ENCODE data around the gene CACHD1.

CACHD1 gene

GRCh38 chr1:64474133-64474532 is 4.2 kb downstream of the CACHD1 start:
- DNase-seq: no peak

- DNase-seq: no peak
Observed at GRCh38 chr1:64474665-64475439, 4.9 kb downstream of the CACHD1 start.

GRCh38 chr1:64476251-64476952 is 6.5 kb downstream of the CACHD1 start:
- DNase-seq: no peak

- no peak for DNase-seq
Observed at GRCh38 chr1:64478594-64479470, 8.9 kb downstream of the CACHD1 start.

- no peak for DNase-seq
Observed at GRCh38 chr1:64479874-64480273, 9.9 kb downstream of the CACHD1 start.

DNA sequence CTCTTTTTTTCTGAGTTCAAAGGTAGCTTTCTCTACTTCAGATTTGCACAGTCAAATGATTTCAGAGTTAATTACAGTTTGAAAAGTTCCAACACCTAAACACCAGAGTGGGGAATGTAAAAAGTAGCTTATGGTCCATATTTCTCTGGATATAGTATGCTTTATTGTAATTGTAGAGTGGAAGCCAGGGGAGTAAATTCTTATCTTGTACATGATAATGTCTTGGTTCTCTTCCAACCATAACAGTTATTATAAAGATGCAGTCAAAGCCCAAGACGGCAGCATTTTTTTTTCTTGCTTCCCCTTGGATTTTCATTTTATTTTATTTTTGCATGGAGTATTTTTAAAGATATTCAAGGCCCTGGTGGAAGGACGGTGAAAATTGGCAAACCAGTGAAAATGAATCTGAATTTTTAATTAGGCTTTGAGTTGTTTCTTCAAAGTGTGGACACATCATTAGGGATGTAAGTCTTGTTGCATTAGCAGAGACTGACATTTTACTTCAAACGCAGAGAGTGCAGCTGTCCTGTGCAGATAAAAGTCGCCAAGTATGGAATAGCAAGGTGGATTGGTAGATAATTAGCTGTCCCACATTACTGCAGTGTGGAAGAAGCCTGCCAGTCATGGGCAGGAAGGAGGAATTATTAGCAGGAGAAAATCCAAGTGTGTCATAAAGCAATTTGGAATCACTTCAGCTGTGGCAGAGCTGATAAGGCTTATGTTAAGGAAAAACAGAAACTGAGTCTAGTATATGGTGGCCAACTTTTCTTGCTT is 11.3 kb downstream of the CACHD1 start:
- no peak for DNase-seq

- no peak for DNase-seq
Observed at GRCh38 chr1:64482128-64482527, 12.2 kb downstream of the CACHD1 start.

- DNase-seq: no peak
Observed at GRCh38 chr1:64482720-64483119, 12.8 kb downstream of the CACHD1 start.

DNA sequence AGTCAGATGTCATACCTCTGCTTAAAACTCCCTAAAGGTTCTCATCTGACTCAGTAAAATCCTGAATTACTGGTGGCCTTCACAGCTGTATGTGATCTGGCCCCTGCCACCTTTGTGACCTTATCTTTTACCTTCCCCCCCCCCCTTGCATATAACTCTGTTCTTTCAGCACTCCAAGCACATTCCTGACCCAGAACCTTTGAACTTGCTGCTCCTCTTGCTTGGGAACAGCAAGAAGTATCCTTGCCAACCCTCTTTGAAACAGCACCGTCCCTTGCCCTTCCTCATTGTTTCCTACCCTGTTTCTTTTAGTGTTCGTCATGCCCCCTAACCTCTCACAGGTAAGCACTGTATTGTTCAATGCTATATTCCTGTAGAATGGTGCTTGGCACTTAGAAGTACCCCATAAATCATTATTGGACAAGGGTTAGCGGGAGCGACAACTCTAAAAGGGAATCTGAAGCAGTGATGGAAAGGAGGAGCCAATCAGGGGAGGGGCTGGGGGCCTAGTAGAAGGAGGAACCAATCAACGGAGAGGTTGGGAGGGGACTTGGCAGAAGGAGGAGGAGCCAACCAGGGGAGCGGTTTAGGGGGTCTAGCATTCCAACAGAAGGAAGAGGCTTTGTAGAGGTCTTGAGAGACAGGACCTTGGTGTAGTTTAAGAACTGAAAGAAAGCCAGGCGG is 13.9 kb downstream of the CACHD1 start:
- DNase-seq: no peak

DNA sequence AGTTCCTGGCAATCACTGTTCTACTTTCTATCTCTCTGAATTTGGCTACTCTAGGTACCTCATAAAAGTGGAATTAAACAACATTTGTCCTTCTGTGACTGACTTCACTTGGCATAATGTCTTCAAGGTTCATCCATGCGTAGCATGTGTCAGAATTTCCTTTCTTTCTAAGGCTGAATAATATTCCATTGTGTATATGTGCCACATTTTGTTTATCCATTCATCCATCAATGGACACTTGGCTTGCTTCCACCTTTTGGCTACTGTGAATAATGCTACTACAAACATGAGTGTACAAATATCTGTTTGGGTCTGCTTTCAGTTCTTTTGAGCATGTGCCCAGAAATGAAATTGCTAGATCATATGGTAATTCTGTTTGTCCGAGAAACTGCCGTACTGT is 14.7 kb downstream of the CACHD1 start:
- DNase-seq: no peak

DNA sequence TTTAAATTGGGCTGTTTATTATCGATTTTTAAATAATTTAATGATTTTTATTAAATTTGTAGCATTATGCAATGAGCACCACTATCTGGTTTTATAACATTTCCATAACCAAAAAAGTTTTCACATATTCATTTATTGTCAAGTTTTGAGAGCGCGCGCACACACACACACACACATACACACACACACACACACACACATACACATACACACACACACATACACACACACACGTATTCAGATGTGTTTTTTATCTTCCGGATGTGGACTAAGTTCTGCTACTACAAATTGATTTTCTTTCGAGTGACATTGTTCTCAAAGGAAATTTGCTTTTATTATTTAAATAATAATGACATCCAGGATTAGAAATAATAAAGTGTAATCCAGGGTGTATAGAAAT is 16.3 kb downstream of the CACHD1 start:
- no peak for DNase-seq

DNA sequence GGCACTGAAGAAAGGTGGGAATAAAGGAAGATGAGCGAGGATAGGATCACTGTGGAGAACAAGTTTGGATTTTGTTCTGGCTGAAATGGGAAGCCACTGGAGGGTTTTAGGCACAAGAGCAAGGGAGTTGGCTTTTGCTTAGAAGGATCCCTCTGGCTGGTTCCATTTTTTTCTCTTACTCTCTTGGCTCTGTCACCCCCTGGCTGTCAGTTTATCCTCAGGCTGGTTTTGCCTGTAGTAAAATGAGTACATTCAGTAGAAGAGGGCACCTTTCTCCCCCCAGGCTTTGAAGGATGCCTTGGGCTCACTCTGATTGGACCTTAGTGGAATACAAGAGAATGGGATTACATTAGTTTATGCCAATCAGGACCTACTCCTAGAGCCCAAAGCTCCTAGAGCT is 17.1 kb downstream of the CACHD1 start:
- DNase-seq: no peak

DNA sequence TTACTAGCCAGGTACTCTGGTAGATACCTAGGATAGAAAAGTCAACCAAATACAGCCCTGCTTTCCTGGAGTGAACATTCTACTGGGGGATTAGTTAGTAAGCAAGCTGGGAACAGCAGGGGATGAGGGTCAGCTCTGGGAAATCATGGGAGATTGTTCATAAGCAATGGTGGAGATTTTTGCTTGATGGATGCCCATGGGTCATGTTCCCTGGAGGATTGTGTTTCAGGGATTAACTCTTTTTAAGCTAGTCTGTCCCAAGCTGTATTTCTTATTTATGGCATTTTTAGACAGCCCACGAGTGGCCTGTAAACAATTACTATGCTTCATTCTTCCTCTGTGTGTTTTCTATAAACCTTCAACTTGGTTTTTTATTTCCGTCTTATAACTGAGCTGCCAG is 18.9 kb downstream of the CACHD1 start:
- DNase-seq: no peak

DNA sequence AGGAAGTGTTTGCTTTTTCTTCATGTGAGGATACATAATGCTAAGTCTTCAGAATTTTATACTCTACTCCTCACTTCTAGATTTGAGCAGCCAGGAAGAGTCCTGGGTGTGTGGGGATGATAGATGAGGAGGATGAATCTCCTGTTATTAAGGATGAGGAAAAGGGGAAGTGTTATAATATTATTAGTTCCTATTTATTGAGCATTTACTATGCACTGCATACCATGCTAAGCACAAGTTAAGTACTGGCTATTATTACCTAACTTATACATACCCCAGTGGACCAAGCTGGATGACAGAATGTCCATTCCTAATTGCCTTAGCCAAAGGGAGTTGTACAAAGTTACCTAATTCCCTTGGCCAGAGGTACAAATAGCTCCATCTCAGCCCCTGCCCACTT is 19.8 kb downstream of the CACHD1 start:
- DNase-seq: no peak

- DNase-seq: no peak
Observed at GRCh38 chr1:64490213-64490818, 20.4 kb downstream of the CACHD1 start.

DNA sequence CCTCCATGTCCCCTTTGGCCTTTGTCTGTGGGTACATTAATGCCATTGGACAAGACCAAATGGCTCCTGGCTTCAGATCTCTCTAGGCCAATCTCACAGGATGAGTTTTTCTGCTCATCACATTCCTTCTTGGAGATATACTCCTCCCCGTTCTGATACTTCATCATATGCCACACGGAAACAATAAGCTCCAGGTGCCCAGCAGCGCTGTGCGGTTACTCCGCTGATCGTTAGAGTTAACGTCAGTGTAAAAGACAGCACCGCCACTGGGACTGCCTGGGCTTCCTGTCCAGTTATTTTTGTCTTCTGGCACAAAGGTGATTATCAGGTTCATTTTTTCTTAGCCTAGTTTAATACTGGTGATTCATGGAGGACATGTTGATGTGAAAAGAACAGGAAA is 22.5 kb downstream of the CACHD1 start:
- DNase-seq: no peak

DNA sequence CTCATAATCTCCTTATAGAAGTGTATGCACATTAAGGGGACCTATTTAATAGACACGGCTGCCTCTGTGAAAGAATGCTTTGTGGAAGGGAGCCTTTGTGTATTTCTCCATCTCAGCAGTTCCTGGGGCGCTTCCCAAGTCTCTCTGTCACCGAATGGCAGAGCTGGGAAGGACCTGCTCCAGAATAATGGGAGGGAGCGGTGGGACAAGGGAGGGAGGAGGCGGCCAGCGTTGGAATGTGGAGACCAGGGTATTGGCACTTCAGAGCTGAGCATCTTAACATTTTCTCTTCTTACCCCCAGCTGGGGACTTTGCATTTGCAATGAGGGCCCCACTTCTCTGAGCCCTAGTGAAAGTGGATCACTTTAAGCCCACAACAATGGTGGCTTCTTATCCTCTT is 23.9 kb downstream of the CACHD1 start:
- no peak for DNase-seq

DNA sequence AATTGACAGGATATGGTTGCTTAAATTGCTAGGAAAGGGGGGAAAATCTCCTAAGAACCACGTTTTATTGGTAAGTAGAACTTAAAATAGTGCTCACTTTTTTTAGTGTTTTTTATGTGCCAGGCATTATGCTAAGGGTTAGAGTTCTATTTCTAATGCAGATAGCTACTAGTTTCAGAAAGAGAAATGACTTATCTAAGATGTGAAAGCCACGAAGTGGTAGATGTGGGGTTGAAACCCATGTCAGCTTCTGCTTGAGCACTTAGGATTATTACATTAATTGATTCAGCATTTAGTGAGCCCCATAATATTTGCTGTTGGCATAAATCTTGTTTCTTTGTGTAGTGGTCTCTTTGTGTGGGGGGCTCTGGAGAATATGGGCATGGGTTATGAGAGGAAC is 24.7 kb downstream of the CACHD1 start:
- DNase-seq: no peak

GRCh38 chr1:64495878-64496277 is 25.9 kb downstream of the CACHD1 start:
- no peak for DNase-seq

DNA sequence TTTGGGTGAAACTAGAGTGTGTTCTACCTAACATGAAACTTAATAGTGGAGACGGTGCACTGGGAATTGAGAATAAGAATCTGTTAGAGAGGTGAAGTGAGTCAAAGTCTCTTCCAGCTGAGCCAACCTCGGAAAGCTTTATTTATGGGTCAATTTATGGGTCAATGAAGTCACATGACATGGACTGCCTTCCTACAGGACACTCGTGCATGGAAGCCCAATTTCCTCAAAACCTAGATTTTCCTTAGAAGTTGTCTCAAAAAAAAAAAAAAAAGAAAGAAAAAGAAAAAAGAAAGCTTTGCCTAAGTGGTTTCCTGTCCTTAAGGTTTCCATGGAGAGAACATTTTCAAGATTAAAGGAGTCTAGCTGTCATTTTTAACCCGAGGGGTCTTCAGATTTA is 26.7 kb downstream of the CACHD1 start:
- no peak for DNase-seq

GRCh38 chr1:64497088-64497883 is 27.4 kb downstream of the CACHD1 start:
- no peak for DNase-seq
